Activated CD8-positive, alpha-beta memory T cell treated with anti-CD3 and anti-CD28 coated beads, Interleukin-2, amount 50 U/mL, for 48 hours (primary cell): ENCODE measurements around the gene HNRNPA2B1.

Experiments used
- DNase-seq: peaks from one replicate; pipeline ENCODE4 v3.0.0-alpha.2; 2020

Gene HNRNPA2B1

DNA sequence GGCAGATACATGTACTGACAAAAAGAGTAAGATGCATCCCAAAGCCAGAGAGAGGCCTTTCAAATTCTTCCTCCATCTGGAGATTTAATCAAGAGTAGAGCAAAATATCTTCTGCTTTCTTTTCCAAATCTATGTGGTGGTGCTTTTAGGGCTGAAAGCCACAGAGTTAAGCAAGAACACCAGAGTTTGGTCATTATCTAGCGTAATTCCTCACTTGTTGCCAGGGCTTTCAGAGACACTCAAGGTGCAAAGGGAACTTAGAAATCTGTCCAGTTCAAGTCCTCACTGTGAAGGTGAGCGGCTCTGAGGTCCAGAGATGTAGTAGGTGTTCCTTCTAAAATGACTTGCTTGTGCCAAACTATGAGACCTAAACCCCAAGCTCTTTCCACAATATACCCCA lies 59.5 kb downstream of the HNRNPA2B1 start:
- no peak for DNase-seq

DNA sequence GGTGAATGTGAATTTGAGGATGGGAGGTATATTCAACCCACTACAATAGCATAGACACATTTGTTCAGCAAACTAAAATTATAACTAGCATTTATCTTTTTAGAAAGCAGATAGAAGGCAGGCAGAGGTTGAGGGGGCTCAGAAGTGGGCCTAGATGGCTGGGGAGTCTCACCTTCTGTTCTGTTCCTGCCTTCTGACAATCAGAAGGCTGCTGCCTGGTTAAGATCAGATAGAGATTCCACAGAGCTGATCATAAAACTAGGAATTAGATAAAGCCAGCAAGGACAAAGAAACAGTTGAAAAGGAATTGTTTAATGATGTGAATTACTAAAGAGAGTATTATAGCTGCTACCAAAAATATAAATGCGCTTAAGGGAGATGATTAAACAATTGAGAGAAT lies 60.2 kb downstream of the HNRNPA2B1 start:
- DNase-seq: no peak
